SK-N-SH (cell line): ENCODE results near the gene CCDC172. TPM values are rescaled to one million over a fixed set of nuclear protein-coding genes. Genes with fewer than 3 reads are reported as not detected.

Experiments
- CTCF ChIA-PET: fragments of 300-600, 350-600 bp; formaldehyde crosslinking; extraction: SDS; loops from one replicate; lab custom pipeline; 2021; lab: Yijun Ruan, JAX
- POLR2A ChIA-PET: fragments of 350-600 bp; sonication (Branson Sonifier 250); formaldehyde crosslinking; extraction: SDS; loops from one replicate; lab custom pipeline; 2020; ENCODE audit warnings: antibody characterized with exemption, inconsistent platforms; lab: Yijun Ruan, JAX
- DNase-seq: peaks from one replicate; pipeline ENCODE4 v3.0.0; 2012
- H2AFZ ChIP-seq: fragments of 200-600 bp; sonication (generic); 2 replicates; pipeline ENCODE4 v1.8.1; 2016; ENCODE audit warnings: antibody characterized with exemption, mild to moderate bottlenecking, low read depth
- H3F3A ChIP-seq: fragments of 200-600 bp; sonication (generic); replicated peaks from 2 replicates; pipeline ENCODE3; 2016; ENCODE audit warnings: antibody characterized with exemption, mild to moderate bottlenecking; ENCODE audit not compliant: insufficient read depth
- H3K27ac ChIP-seq, 2 experiments: fragments of 200-500 bp in 1 of 2; fragments of 200-600 bp in 1 of 2; sonication (Bioruptor generic) in 1 of 2; sonication (generic), shearing (Covaris generic) in 1 of 2; 2 replicates each; pipeline versions ENCODE4 v1.5.1 to v1.6.1; 2014 to 2016; ENCODE audit warnings: low read depth in 2 of 2, inconsistent platforms in 1 of 2, low read length in 1 of 2, mild to moderate bottlenecking in 1 of 2, mixed read lengths in 1 of 2
- H3K27me3 ChIP-seq: fragments of 200-600 bp; sonication (generic), shearing (Covaris generic); 2 replicates; pipeline ENCODE4 v1.6.1; 2016; ENCODE audit warnings: mixed run types; ENCODE audit not compliant: insufficient read depth
- H3K36me3 ChIP-seq, 2 experiments: fragments of 200-500 bp in 1 of 2; fragments of 200-600 bp in 1 of 2; sonication (Bioruptor generic) in 1 of 2; sonication (generic) in 1 of 2; replicated peaks in 1 of 2; 2 replicates each; pipeline versions ENCODE3 to v1.5.1; 2014 to 2016; ENCODE audit warnings: low read length in 1 of 2, mild to moderate bottlenecking in 1 of 2; ENCODE audit not compliant: insufficient read depth in 2 of 2, control insufficient read depth in 1 of 2
- H3K4me1 ChIP-seq, 2 experiments: fragments of 200-500 bp in 1 of 2; fragments of 200-600 bp in 1 of 2; sonication (Bioruptor generic) in 1 of 2; sonication (generic), shearing (Covaris generic) in 1 of 2; 2 replicates each; pipeline versions ENCODE4 v1.5.1 to v1.6.1; 2014 to 2016; ENCODE audit warnings: low read depth in 1 of 2, low read length in 1 of 2, mixed run types in 1 of 2; ENCODE audit not compliant: insufficient read depth in 2 of 2, control insufficient read depth in 1 of 2
- H3K4me2 ChIP-seq: fragments of 200-600 bp; sonication (generic), shearing (Covaris generic); 2 replicates; pipeline ENCODE4 v1.6.1; 2017; ENCODE audit warnings: mixed run types
- H3K4me3 ChIP-seq, 2 experiments: fragments of 200-500 bp in 1 of 2; fragments of 200-600 bp in 1 of 2; sonication (Bioruptor generic) in 1 of 2; sonication (generic), shearing (Covaris generic) in 1 of 2; 2 replicates each; pipeline versions ENCODE4 v1.5.1 to v1.8.1; 2014 to 2016; ENCODE audit warnings: low read depth in 2 of 2, inconsistent platforms in 1 of 2, low read length in 1 of 2, mild to moderate bottlenecking in 1 of 2, mixed read lengths in 1 of 2, moderate library complexity in 1 of 2
- H3K79me2 ChIP-seq: fragments of 200-600 bp; sonication (generic); 2 replicates; pipeline ENCODE4 v1.8.1; 2017; ENCODE audit warnings: mild to moderate bottlenecking; ENCODE audit not compliant: insufficient read depth
- H3K9ac ChIP-seq: fragments of 200-600 bp; sonication (generic); 2 replicates; pipeline ENCODE4 v1.6.1; 2017; ENCODE audit warnings: mixed run types
- H3K9me2 ChIP-seq: fragments of 200-600 bp; sonication (generic); 2 replicates; pipeline ENCODE4 v1.6.1; 2017; ENCODE audit warnings: mixed run types
- H3K9me3 ChIP-seq: fragments of 200-600 bp; sonication (generic); 2 replicates; pipeline ENCODE4 v1.6.1; 2017; ENCODE audit warnings: mixed run types, mild to moderate bottlenecking, moderate library complexity
- H4K20me1 ChIP-seq: fragments of 200-600 bp; sonication (generic); 2 replicates; pipeline ENCODE4 v1.6.1; 2017; ENCODE audit warnings: mild to moderate bottlenecking, mixed run types; ENCODE audit not compliant: insufficient read depth
- CHD2 ChIP-seq: fragments of 150-350 bp; IDR thresholded peaks from 2 replicates; pipeline ENCODE4 v1.6.1; 2018; ENCODE audit warnings: low read length; ENCODE audit not compliant: partially characterized antibody
- EP300 ChIP-seq, 2 experiments: IDR thresholded peaks; 2 replicates each; pipeline versions ENCODE4 v1.4.0 to v1.6.1; 2012; ENCODE audit warnings: borderline replicate concordance in 1 of 2, low read depth in 1 of 2, low read length in 1 of 2
- GABPA ChIP-seq: IDR thresholded peaks from 2 replicates; pipeline ENCODE4 v1.4.0; 2012; ENCODE audit warnings: low read depth, mild to moderate bottlenecking
- GATA2 ChIP-seq: sonication (generic); formaldehyde crosslinking; IDR thresholded peaks from 2 replicates; pipeline ENCODE4 v1.5.0; 2020; ENCODE audit warnings: mild to moderate bottlenecking, missing genetic modification reagents
- SIN3A ChIP-seq: IDR thresholded peaks from 2 replicates; pipeline ENCODE4 v1.6.1; 2012; ENCODE audit warnings: low read depth, mild to moderate bottlenecking, low read length, moderate library complexity, borderline replicate concordance
- TAF1 ChIP-seq: IDR thresholded peaks from 2 replicates; pipeline ENCODE4 v1.6.1; 2012; ENCODE audit warnings: low read depth, mild to moderate bottlenecking, low read length, moderate library complexity, borderline replicate concordance
- WGBS: methylation state at CpG from one replicate; pipeline ENCODE4 v1.1.6; 2017; ENCODE audit warnings: low lambda C conversion rate; 5-methylcytosine and 5-hydroxymethylcytosine counted together
- polyA plus RNA-seq, 3 experiments: library from polyadenylated mRNA; depleted of rRNA; stranded (reverse); fragments of >200 nt; gene quantifications; 2 replicates each; pipeline ENCODE4 v1.2.3, GENCODE V29; 2012
- TF ChIP-seq, protein P1 (sequence below): IDR thresholded peaks from 2 replicates; pipeline ENCODE4 v1.4.0; 2012; ENCODE audit warnings: low read depth, borderline replicate concordance
- TF ChIP-seq, protein P2 (sequence below): IDR thresholded peaks from 2 replicates; pipeline ENCODE4 v1.6.1; 2012; ENCODE audit warnings: mild to moderate bottlenecking, low read depth, low read length, moderate library complexity
- TF ChIP-seq, protein P3 (sequence below): fragments of 150-350 bp; IDR thresholded peaks from 2 replicates; pipeline ENCODE4 v1.6.1; 2017; ENCODE audit warnings: antibody characterized with exemption, low read length, low read depth, borderline replicate concordance
- TF ChIP-seq, protein P4 (sequence below): fragments of 200-600 bp; sonication (generic); IDR thresholded peaks from 2 replicates; pipeline ENCODE4 v1.6.1; 2017; ENCODE audit warnings: antibody characterized with exemption, mild to moderate bottlenecking, moderate library complexity

The CCDC172 gene
- polyA plus RNA-seq, 1 of the 3 experiments (the other 2 are of a cell fraction): not detected

DNA sequence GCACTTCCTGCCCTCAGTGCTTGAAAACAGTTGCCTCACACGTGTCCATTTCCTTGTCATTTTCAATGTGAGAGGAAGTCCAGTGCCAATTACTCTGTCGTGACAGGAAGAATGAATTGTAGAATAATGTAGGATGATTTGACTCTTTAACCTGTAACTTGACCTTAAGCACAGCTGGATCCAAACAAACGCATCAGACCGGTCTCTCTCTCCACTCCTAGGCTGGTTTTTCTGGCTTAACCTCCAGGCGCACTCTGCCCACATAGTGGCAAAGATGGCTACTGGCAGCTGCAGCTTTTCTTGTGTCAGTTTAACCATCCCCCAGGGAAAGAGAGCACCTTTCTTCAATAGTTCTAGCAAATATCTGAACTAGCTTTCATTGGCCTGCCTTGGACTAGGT, 74.0 kb downstream of the CCDC172 start:
- no peak for DNase-seq
- Histone ChIP-seq H3K9ac (no peak overlapping the region), H3K4me2 (no peak overlapping the region), H3K4me3 (no peak overlapping the region), H3K9me2 (no peaks in the 10 kb centered on the region), H3K27me3 (no peaks in the 10 kb centered on the region), H3K79me2 (no peaks in the 10 kb centered on the region), H3K27ac (no peak overlapping the region), H2AFZ (no peak overlapping the region), H3K9me3 (no peaks in the 10 kb centered on the region), H4K20me1 (no peaks in the 10 kb centered on the region), H3F3A (no peaks in the 10 kb centered on the region), H3K4me1 (no peaks in the 10 kb centered on the region), H3K36me3 (no peaks in the 10 kb centered on the region)
- ChIA-PET CTCF (interaction anchor here (0.7 to 1.1 kb wide), 3 partner anchors 12 to 92 kb away, joined by 3 read pairs; no protein-coding TSS in a partner anchor), POLR2A (no interaction called here)
- WGBS: 63% methylated on average over 5 of the region's 5 CpGs
- TF ChIP-seq, protein P1, sequence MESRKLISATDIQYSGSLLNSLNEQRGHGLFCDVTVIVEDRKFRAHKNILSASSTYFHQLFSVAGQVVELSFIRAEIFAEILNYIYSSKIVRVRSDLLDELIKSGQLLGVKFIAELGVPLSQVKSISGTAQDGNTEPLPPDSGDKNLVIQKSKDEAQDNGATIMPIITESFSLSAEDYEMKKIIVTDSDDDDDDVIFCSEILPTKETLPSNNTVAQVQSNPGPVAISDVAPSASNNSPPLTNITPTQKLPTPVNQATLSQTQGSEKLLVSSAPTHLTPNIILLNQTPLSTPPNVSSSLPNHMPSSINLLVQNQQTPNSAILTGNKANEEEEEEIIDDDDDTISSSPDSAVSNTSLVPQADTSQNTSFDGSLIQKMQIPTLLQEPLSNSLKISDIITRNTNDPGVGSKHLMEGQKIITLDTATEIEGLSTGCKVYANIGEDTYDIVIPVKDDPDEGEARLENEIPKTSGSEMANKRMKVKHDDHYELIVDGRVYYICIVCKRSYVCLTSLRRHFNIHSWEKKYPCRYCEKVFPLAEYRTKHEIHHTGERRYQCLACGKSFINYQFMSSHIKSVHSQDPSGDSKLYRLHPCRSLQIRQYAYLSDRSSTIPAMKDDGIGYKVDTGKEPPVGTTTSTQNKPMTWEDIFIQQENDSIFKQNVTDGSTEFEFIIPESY: no peak
- no peak for TF ChIP-seq GABPA
- TF ChIP-seq, protein P2, sequence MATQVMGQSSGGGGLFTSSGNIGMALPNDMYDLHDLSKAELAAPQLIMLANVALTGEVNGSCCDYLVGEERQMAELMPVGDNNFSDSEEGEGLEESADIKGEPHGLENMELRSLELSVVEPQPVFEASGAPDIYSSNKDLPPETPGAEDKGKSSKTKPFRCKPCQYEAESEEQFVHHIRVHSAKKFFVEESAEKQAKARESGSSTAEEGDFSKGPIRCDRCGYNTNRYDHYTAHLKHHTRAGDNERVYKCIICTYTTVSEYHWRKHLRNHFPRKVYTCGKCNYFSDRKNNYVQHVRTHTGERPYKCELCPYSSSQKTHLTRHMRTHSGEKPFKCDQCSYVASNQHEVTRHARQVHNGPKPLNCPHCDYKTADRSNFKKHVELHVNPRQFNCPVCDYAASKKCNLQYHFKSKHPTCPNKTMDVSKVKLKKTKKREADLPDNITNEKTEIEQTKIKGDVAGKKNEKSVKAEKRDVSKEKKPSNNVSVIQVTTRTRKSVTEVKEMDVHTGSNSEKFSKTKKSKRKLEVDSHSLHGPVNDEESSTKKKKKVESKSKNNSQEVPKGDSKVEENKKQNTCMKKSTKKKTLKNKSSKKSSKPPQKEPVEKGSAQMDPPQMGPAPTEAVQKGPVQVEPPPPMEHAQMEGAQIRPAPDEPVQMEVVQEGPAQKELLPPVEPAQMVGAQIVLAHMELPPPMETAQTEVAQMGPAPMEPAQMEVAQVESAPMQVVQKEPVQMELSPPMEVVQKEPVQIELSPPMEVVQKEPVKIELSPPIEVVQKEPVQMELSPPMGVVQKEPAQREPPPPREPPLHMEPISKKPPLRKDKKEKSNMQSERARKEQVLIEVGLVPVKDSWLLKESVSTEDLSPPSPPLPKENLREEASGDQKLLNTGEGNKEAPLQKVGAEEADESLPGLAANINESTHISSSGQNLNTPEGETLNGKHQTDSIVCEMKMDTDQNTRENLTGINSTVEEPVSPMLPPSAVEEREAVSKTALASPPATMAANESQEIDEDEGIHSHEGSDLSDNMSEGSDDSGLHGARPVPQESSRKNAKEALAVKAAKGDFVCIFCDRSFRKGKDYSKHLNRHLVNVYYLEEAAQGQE: no peak
- no peak for TF ChIP-seq CHD2
- TF ChIP-seq, protein P3, sequence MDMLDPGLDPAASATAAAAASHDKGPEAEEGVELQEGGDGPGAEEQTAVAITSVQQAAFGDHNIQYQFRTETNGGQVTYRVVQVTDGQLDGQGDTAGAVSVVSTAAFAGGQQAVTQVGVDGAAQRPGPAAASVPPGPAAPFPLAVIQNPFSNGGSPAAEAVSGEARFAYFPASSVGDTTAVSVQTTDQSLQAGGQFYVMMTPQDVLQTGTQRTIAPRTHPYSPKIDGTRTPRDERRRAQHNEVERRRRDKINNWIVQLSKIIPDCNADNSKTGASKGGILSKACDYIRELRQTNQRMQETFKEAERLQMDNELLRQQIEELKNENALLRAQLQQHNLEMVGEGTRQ: no peak
- no peak for TF ChIP-seq GATA2
- TF ChIP-seq SIN3A: no peak
- TF ChIP-seq, protein P4, sequence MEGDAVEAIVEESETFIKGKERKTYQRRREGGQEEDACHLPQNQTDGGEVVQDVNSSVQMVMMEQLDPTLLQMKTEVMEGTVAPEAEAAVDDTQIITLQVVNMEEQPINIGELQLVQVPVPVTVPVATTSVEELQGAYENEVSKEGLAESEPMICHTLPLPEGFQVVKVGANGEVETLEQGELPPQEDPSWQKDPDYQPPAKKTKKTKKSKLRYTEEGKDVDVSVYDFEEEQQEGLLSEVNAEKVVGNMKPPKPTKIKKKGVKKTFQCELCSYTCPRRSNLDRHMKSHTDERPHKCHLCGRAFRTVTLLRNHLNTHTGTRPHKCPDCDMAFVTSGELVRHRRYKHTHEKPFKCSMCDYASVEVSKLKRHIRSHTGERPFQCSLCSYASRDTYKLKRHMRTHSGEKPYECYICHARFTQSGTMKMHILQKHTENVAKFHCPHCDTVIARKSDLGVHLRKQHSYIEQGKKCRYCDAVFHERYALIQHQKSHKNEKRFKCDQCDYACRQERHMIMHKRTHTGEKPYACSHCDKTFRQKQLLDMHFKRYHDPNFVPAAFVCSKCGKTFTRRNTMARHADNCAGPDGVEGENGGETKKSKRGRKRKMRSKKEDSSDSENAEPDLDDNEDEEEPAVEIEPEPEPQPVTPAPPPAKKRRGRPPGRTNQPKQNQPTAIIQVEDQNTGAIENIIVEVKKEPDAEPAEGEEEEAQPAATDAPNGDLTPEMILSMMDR: no peak
- TF ChIP-seq EP300 (IDR thresholded peaks at IDR 0.05; ENCODE audit: borderline replicate concordance in 1 of 2, low read depth in 1 of 2, low read length in 1 of 2): no peak
- TF ChIP-seq TAF1: no peak
